Measurements from ENCODE around the gene PRKCA. TPM values are rescaled to one million over a fixed set of nuclear protein-coding genes. Genes with fewer than 3 reads are reported as not detected.

The PRKCA gene
- polyA plus RNA-seq, 4 donors: 19.9 to 27.8 (median 24.5) TPM

Other genes starting within 250 kb of the PRKCA start
- gene CEP112, start 110.5 kb upstream of the PRKCA start, polyA plus RNA-seq (ENCODE audit: insufficient read length in 4 of 4): 10 to 100 TPM; 14.2 to 20.3 (median 14.3) TPM
- gene APOH, start 73.2 kb upstream of the PRKCA start, polyA plus RNA-seq (ENCODE audit: insufficient read length in 4 of 4): 10 to 100 TPM in 1 of 4 donors, under 1 TPM in 1, not detected in 2; 0.21 to 34.8 TPM